GM18517 (cell line): ENCODE measurements around the gene COL4A1.

ENCODE experiments used
- ATAC-seq: cut with Tn5 transposase; IDR thresholded peaks from one replicate; pipeline ENCODE4 v1.9.1; 2021; ENCODE audit warnings: mild to moderate bottlenecking, moderate library complexity; ENCODE audit not compliant: unreplicated experiment

The COL4A1 gene

DNA sequence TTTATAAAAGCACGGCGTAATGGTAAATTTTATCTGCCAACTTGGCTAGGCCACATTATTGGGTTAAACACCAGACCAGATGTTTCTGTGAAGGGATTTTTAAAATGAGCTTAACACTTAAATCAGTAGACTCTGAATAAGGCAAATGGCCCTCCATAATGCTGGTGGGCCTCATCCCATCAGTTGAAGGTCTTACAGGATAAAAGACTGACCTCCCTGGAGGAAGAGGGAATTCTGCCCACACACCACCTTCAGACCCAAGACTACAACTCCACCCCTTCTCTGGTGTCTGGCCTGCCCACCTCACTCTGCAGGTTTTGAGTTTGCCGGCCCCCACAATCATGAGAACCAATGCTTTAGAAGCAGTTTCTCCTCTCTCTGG is 96.4 kb downstream of the COL4A1 start:
- no peak for ATAC-seq

DNA sequence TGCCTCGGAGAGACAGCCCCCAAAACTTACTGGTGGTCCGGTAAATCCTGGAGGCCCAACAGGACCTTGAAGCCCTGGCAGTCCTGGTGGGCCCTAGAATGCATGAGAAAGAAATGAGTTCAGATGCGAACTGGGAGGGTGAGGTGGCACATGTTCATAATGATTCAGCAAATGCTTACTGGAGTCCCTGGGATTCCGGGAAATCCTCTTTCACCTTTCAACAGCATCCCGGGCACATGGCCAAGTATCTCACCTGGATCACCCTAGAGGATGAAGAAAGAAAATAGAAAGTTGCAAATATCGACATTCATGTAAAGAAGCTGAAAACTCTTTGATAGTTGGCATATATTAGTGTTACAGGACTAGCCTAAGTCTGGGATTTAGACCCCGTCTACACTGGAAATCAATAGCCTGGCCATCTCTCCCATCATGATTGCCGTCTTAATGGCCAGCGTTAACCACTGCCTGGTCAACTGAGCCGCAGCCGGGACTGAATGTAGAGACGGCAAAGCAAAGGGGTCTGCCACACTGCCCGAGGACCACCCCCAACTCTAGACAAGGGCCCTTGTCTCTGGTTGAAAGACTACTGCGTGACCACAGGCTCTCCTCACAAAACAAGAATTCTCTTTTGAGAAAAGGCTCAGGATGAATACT is 96.9 kb downstream of the COL4A1 start:
- ATAC-seq: no peak

DNA sequence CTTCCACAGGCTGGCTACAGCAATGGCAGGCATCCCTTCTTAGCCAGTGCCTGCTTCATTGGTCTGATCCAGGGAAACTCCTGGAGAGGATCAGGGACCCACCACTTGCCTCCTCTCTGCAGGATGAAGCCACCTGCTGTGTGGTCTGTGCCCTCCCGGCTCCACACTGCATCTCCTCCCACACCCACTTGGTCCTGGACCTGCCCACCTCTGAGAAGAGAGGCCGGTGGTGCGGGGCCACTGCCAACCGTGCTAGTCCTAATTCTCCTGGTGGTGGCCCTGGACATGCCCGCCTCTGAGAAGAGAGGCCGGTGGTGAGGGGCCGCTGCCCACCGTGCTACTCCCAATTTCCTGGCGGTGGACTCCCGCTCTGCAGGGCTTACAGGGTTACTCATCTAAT is 98.8 kb downstream of the COL4A1 start:
- no peak for ATAC-seq

DNA sequence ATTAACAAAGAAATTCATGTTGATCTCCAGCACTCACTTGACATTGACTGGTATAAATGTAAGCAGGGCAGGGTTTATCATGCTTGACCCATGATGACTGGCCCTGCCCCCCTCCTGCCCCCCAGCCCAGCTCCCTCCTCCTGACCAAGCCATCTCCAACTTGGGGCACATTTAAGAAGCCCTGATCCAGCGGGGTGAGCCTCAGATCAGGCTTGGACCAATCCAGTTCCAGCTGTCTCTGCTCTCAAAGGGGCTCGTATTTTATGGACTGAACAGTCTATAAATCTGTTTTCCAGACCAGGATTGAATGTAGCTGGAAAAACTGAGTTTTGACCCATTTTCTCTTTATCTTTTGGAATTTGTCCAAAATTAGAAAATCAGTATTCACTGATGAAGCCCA is 100.0 kb downstream of the COL4A1 start:
- ATAC-seq: no peak

DNA sequence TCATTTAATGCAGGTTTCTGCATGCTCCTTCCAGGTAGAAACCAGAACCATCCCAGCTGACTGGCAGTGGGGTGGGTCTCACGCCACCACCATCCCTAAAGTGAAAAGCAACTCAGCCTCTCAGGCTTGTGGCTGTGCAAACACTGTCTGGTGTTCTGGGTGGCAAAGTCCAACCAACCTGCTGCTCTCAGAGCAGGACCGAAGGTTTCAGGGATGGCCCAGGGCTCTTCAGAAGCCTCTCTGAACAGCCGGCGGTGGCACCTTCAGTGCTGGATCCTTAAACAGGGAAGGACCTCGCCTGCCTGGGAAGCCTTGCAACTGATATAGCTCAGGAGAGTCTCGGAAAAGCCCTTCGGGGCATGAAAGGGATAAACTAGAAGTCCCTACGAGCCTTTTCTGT is 100.8 kb downstream of the COL4A1 start:
- ATAC-seq: no peak

DNA sequence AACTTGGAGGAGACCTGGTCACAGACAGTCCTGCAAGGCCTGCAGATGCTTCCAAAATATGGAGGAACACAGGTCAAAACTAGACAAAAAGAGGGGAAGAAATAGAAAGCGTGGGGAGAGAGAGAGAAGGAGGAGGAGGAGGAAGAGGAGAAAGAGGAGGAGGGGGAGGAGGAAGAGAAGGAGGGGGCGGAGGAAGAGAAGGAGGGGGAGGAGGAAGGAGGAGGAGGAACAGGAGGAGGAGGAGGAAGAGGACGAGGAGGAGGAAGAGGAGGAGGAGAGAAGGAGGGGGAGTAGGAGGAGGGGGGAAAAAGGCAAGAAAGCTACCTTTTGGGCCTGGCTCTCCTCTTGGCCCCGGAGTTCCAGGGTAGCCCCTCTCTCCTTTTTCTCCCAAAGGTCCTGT is 105.8 kb downstream of the COL4A1 start:
- ATAC-seq: no peak

DNA sequence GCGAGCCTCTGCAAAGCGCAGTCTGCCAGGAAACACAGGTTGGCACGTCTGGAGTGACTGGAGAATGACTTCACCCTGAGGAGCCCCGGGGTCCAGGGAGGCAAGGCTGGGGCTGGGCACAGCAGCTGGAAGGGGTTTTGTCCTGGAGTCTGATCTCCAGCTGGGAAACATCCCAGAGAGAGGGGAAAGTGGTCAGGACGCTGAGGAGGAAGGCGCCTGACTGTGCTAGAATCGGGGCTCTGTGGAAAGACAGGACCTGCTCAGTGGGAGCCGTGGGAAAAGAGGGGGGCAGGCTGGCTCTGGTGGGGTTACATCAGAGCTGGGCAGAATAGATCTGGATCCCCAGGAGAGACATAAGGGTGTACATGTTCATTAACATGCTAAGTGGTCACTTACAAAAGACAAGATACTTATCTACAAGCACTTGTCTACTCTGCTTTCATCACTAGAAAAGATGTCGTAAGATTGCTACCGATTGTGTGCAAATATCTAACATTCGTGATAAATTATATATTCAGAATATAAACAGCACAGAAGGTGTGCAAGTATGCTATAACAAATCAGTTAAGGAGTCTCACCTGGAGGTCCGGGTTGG is 106.6 kb downstream of the COL4A1 start:
- ATAC-seq: no peak

DNA sequence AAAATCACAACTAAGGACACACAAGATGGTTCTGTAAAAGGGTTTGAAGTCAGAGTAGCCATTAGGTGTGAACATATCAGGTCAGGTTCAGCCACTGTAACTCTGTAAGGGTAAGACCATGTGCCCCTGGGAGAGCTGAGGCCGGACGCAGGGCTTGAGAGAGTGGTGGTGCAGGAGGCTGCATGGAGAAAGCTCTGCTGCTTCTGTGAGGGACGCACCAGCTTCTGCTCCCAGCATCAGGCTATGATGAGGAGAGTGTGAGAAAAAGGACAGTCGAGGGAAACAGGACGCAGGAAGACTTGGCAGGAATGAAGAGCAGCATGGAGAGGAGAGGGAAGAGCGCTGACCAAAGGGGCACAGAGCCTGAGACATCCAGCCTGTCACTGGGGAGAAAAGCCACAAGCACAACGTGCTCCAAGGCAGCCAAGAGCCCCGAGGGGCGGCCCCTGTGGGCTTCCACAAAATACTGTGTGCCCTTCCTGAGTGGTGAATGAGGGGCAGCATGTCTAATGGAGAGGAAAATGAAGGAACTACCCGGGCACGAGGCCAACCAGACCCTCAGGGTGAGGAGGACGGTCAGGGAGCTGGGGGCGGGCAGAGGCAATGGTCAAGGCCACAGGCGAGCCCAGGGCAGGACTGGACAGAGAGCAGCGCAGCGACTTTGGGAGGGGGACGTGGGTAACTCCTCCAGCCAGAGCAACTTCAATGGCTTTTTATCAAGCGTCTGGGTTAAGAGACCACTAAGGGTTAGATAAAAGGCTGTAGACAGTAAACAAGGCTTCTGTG is 107.7 kb downstream of the COL4A1 start:
- ATAC-seq: no peak

DNA sequence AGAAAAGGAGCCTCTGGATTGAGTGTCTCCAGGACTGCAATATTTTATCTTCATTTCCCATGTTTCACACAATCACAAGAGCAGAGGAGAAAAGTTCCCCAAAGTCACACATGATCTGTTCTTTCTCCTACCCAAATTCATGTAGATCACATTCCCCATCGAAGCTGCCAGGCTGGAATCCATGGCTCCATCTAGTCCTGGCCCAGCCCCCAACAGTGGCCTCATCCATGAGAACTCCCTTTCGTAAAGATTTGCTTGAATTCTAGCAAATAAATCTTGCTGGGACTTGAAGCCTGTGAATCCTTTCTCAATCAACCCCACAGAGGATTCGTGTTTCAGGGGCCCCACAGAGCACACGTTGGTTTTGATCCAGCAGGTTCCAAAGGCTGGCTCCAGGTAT is 109.5 kb downstream of the COL4A1 start:
- ATAC-seq: no peak

DNA sequence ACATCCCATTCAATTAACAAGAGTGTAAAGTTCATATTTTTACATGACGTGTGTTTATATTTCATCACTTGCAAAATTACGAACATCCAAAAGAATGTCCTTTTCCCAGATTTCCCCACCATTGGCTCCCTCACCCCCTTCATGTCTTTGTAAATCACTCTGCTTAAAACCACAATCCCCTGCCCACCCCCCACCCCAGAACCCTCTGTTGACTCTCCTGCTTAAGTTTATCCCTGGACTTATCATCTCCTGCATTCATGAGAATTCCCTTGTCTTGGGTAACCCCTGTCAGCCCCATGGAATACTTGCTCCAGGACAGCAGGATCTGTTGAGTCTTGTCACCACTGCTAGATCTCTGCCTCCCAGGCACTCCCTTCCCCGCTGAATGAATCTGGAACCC is 109.9 kb downstream of the COL4A1 start:
- ATAC-seq: no peak

DNA sequence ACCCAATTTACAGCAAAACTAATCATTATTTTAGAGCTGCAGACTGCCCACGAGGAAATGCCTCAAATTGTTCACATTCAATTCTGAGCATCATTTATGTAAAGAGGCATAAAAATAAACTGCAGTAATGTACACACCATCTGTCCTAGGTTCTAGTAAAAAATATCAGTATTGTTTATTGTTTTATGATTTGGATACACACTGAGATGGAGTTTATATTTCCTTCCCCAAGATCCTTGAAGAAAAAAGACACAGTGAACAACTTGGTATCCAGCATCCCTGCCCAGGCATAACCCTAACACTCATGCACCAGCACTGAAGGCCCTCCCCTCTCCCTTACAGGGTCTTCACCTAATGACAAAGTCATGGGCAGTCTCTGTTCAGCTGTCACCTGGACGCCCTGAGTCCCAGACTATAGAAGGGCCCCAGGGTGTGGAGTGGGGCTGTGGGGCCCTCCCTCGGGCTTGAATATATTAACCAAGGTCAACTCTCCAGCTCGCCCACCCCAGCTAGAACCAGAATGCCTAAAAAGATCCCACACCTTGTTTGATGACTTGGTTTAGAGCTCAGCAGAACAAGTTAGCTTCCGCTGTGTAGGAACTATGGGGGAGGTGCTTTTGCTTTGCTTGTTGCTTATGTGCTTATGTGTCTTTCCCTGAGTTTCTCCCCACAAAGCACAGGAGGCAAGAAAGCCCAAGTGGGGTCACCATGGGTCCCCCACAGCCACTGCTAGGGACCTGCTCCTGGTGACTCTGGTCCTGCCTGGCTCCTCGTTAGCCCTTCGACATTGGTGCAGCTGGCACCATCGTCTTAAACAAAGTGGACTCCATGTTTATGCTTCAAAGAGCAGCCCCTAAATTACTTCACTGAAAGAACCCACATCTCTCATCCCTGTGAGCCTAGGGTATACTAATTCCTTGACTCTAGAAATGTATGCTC is 111.1 kb downstream of the COL4A1 start:
- ATAC-seq: no peak

DNA sequence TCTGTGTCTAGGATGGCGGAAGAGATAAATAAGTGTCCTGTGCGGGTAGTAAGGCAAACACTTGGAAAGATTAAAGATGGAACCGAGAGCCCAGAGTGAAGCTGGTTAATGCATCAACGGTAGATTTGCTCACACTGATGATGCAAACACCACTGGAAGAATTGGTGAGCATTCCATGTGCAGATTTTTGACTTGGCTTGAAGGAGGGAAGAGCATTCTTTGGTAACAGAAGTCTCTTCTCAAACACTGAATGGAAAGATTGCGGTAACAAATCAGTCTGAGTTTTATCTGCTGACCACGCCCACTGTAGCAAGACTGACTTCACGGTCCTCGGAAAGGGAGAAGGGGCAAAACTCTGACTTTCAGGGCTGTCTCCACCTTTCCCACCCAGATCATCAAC is 112.5 kb downstream of the COL4A1 start:
- ATAC-seq: no peak

DNA sequence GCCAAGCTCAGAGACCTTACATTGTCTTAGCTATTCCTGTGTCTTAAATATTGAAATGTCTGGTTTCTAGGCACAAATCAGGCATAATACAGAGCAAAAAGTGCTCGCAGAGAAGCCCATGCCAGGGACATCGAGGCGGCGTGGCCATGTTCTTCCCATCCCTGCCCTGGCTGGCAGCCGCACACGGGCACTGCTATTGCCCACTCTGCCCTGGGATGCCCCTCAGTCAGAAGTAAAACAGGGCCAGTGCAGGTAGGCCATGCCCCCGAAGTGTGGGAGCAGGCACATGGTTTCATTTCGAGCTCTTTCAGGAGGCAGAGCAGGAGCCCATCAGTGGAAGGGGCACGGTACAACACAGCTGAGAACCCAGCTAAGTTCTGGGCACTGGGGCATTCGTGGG is 113.5 kb downstream of the COL4A1 start:
- no peak for ATAC-seq

DNA sequence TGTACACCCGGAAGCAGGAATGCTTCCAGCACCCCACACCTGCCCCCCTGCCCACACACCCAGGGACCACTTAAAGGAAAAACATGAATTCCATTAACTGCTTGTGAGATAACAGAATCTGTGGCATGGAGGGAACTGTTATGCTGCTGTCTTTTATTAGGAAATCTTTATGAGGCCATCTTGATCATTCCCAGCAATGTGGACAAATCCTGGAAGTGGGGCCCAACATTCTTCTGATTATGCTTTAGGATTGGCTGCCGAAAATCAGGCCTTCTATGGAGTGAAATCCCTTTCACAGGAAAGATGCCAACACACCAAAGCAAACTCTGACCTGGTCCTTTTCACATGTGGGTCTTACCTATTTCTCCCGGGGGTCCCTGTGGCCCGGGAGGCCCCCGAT is 114.5 kb downstream of the COL4A1 start:
- no peak for ATAC-seq

DNA sequence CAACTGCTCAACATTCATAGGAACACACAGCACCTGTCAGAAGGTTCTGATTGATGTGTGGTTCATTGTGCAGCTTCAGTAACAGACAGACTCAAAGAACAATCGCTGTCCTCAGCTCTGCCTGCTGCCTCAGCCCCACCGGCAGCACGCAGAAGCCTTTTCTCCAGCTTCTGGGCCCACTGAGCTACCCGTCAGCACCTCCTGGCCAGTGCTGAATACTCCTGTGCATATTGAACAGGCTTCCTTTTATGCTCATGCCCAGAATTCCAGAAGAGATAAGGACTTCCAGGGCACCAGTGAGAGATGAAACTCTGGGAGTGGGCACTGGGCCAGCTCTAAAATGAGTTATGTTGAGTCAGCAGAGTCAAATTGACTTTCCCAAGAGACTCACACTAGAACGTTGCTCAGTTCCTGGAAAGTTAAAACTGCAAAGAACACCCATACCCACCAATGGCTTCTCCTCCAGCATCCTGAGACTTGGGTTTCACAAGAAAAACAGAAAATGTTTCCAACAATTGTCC is 119.3 kb downstream of the COL4A1 start:
- no peak for ATAC-seq

DNA sequence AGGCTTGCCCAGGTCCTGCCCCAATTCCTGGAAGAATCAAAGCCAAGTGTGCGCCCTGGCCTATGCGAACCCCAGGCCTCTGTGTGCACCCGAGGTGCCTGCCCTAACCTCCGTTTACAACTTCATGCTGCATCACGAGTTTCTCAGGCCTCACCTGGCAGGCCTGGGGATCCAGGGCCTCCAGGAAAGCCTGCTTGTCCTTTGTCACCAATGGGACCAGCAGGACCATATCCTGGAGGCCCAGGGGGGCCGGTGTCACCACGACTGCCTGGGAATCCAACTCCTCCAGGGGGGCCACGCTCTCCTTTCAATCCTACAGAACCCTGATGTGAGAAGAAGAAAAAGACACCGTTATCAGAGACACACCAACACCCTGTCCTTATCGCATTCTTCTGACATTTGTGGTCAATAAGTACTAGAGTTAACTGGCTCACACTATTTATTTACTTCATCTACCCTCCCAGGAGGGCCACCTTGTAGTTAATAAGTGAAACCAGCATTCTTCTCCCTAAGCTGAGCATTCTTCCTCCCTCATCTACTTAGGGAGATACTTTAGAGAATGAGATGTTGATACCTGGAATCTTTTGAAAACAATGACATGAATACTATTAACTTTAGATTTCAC is 120.6 kb downstream of the COL4A1 start:
- ATAC-seq: no peak

DNA sequence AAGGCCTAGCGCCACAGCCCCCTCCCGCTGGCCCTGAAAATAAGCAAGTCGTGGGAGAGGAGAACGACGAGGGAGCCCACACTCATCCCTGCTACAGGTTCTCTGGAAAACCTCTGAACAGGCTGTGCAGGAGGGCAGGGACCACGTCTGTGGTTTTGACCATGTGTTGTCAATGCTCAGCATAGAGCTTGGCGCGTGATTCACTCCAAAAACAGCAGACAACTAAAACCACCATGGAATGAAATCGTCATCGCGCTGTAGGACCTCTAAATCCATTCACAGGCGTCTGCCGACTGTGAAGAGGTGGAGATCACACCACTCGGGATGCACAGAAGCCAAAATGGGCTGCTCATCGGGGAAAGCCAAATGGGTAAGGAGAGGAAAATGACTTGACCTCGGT is 121.3 kb downstream of the COL4A1 start:
- ATAC-seq: no peak

DNA sequence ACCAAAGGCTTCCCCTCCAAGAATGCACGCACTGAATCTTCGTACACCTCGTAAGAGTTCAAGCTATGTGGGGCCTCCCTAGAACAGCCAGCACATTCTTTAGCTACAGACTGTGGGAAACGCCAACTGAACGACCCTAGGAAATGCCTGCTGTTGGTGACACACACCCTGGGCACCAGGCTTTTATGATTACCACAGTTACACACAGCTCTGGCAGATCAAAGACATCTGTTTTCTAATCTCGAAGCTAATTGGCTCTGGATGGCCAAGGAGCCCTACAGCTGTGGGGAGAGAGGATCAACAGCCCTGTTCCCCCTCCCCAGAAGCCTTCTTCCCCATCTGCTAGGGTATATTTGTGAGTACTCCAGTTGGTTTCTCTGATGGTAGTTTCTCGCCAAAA is 123.0 kb downstream of the COL4A1 start:
- no peak for ATAC-seq

DNA sequence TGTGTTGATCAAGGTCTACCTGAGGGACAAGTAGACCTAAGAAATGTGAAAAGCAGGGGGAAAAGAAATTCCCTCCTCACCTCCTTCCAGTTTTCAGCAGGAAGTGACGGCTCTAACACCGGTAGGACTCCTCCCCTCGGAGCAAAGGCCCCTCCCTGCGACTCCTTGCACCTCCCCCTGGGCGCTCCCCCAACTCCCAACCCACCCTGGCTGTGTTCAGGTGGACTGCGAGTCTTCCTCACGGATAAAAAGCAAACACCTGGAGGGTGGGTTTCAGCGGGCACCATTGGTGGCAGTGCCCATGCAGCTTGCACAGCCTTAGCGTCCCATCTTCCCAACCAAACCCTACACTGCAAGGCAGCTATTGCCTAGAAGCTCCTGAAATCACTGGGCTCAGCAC is 124.5 kb downstream of the COL4A1 start:
- ATAC-seq: no peak

DNA sequence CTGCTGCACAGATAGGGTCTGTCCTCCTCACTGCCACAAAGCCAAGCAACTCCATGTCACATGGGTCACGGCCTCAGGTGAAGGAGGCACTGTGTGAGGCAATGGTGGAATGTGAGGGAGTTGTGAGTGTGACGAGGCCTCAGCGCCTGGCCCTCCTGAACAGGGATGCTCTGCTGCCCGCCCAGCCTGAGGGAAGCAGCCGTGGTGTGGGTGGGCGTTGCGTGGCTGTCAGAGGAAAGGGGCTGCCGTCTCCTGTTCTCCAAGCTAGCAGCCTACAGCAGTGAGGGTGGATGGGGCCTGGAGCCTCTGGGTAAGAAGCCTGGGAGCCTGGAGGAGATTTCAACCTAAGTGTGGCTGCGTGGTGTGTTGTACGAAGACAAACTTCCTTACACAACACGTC is 125.0 kb downstream of the COL4A1 start:
- ATAC-seq: no peak

DNA sequence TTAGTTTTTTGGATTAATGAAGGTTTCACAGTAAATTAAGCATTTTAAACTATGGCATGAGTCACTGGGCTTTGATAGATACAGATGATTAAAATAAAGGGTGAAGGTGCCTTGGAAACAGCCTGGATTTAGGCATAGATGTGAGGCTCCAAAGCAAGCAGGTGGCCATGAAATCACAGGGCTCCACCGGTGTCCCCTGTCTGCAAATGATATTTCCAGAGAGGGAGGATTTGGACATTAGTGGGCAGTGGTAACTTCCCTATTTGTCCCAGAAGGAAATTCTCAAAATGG is 127.2 kb downstream of the COL4A1 start:
- ATAC-seq: no peak
